Neural cell (in vitro differentiated cells): Measurements from ENCODE around the gene ZDHHC3. TPM values are rescaled to one million over a fixed set of nuclear protein-coding genes. Genes with fewer than 3 reads are reported as not detected.

Source experiments
- H2AFZ ChIP-seq: fragments of 200-600, 300-800 bp; sonication (generic), shearing (Covaris generic); 2 replicates; pipeline ENCODE4 v1.6.0; 2014; ENCODE audit warnings: low read depth, mild to moderate bottlenecking, antibody characterized with exemption, low read length, moderate library complexity
- H3F3A ChIP-seq: fragments of 200-600 bp; shearing (Covaris generic); 2 replicates; pipeline ENCODE4 v1.6.1; 2016; ENCODE audit warnings: mild to moderate bottlenecking, moderate library complexity, mixed read lengths, antibody characterized with exemption, low read length; ENCODE audit not compliant: insufficient read depth, poor library complexity, severe bottlenecking
- H3K27ac ChIP-seq: fragments of 200-600, 300-800 bp; sonication (generic), shearing (Covaris generic); 2 replicates; pipeline ENCODE4 v1.5.1; 2014; ENCODE audit warnings: mild to moderate bottlenecking, low read length, moderate library complexity
- H3K27me3 ChIP-seq: fragments of 300-800, 200-600 bp; sonication (generic), shearing (Covaris generic); 2 replicates; pipeline ENCODE4 v1.6.0; 2014; ENCODE audit warnings: mild to moderate bottlenecking, low read depth, low read length, moderate library complexity; ENCODE audit not compliant: insufficient read depth
- H3K36me3 ChIP-seq: fragments of 300-800, 200-600 bp; sonication (generic), shearing (Covaris generic); 2 replicates; pipeline ENCODE4 v1.5.1; 2014; ENCODE audit warnings: mild to moderate bottlenecking, antibody characterized with exemption, low read length, moderate library complexity; ENCODE audit not compliant: insufficient read depth
- H3K4me2 ChIP-seq: fragments of 300-800, 200-600 bp; sonication (generic), shearing (Covaris generic); 2 replicates; pipeline ENCODE4 v1.6.0; 2014; ENCODE audit warnings: mild to moderate bottlenecking, low read length
- H3K4me3 ChIP-seq: fragments of 300-800, 200-600 bp; sonication (generic), shearing (Covaris generic); 2 replicates; pipeline ENCODE4 v1.5.1; 2014; ENCODE audit warnings: mild to moderate bottlenecking, low read length, moderate library complexity
- H3K79me2 ChIP-seq: fragments of 200-600 bp; shearing (Covaris generic); replicated peaks from 2 replicates; pipeline ENCODE4 v1.6.0; 2014; ENCODE audit warnings: mild to moderate bottlenecking, low read length, moderate library complexity; ENCODE audit not compliant: insufficient read depth
- H3K9ac ChIP-seq: fragments of 300-800, 200-600 bp; sonication (generic), shearing (Covaris generic); 2 replicates; pipeline ENCODE4 v1.6.1; 2016; ENCODE audit warnings: mild to moderate bottlenecking, low read length, mixed read lengths
- H3K9me2 ChIP-seq: fragments of 200-600 bp; shearing (Covaris generic); 2 replicates; pipeline ENCODE4 v1.6.1; 2016; ENCODE audit warnings: mild to moderate bottlenecking, low read length, mixed read lengths; ENCODE audit not compliant: insufficient read depth
- H3K9me3 ChIP-seq: fragments of 200-600, 300-800 bp; sonication (generic), shearing (Covaris generic); 2 replicates; pipeline ENCODE4 v1.6.1; 2016; ENCODE audit warnings: mild to moderate bottlenecking, mixed run types, low read length, moderate library complexity, mixed read lengths
- H4K20me1 ChIP-seq: fragments of 200-600 bp; shearing (Covaris generic); 2 replicates; pipeline ENCODE4 v1.6.1; 2016; ENCODE audit warnings: mild to moderate bottlenecking, mixed run types; ENCODE audit not compliant: insufficient read depth
- EP300 ChIP-seq: fragments of 450-650 bp; conservative IDR thresholded peaks from 2 replicates; pipeline ENCODE4 v1.6.1; 2014; ENCODE audit warnings: antibody characterized with exemption, mild to moderate bottlenecking, moderate library complexity; ENCODE audit not compliant: poor library complexity, severe bottlenecking
- EZH2 ChIP-seq: fragments of 200-600, 300-800 bp; shearing (Covaris generic), sonication (generic); IDR thresholded peaks from 2 replicates; pipeline ENCODE4 v1.6.1; 2014; ENCODE audit warnings: antibody characterized with exemption, low read length, borderline replicate concordance, mild to moderate bottlenecking; ENCODE audit not compliant: insufficient read depth, poor library complexity, severe bottlenecking
- MXI1 ChIP-seq: fragments of 450-650 bp; conservative IDR thresholded peaks from 2 replicates; pipeline ENCODE4 v1.6.1; 2014; ENCODE audit warnings: antibody characterized with exemption, mild to moderate bottlenecking; ENCODE audit not compliant: poor library complexity, severe bottlenecking
- POLR2AphosphoS5 ChIP-seq: IDR thresholded peaks from 2 replicates; pipeline ENCODE4 v1.6.1; 2012
- RAD21 ChIP-seq: fragments of 450-650 bp; conservative IDR thresholded peaks from 2 replicates; pipeline ENCODE4 v1.6.1; 2014; ENCODE audit warnings: antibody characterized with exemption, mild to moderate bottlenecking, moderate library complexity
- SMC3 ChIP-seq: fragments of 450-650 bp; conservative IDR thresholded peaks from 2 replicates; pipeline ENCODE4 v1.6.1; 2014; ENCODE audit warnings: antibody characterized with exemption, mild to moderate bottlenecking, moderate library complexity; ENCODE audit not compliant: poor library complexity
- TAF1 ChIP-seq: IDR thresholded peaks from 2 replicates; pipeline ENCODE4 v1.6.1; 2012; ENCODE audit warnings: low read depth
- polyA plus RNA-seq: library from polyadenylated mRNA; depleted of rRNA; stranded (reverse); fragments of >200 nt; gene quantifications from 2 replicates; pipeline ENCODE4 v1.2.3, GENCODE V29; 2014
- TF ChIP-seq, protein P1 (sequence below): fragments of 450-650 bp; IDR thresholded peaks from 2 replicates; pipeline ENCODE4 v1.5.1; 2014; ENCODE audit warnings: antibody characterized with exemption, mild to moderate bottlenecking, moderate library complexity; ENCODE audit not compliant: poor library complexity, severe bottlenecking
- TF ChIP-seq, protein P2 (sequence below): IDR thresholded peaks from 2 replicates; pipeline ENCODE4 v1.6.1; 2012; ENCODE audit warnings: borderline replicate concordance

Gene ZDHHC3
- polyA plus RNA-seq, 1 donor from 2014 or later: 35.8 TPM

DNA sequence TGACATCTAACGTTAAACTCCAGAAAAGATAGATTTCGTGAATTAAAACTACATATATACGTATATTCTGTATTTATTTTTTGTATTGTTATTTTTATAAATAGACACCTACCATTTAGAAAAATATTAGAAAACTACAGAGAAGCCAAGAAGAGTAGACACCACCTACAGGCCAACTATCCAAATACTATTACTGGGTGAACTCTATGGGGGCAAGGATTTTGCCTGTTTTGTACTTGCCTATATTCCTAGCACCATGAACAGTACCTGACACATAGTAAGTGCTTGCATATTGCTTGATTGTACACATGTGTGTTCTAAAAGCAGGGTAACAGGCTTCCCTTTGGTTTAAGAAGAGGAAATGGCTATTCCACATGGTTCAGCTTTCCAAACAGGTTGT, 25.8 kb upstream of the ZDHHC3 start (continued):
- TF ChIP-seq SMC3: no peak

DNA sequence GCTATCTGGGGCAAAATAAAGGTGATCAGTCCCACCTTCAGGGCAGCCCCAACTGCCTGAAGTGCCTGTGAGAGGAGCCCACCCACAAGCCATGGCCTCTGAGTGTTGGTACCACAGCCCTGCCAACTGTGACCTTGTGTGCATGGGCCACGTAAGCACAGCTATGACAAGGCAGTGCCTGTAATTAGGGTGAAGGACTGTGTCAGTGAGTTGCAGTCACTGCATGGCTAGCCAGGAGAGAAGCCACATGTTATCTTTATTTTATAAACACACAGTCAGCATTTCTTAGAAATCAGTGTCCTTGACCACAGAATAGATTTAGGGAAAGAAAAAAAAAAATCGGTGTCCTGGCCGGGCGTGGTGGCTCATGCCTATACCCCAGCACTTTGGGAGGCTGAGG, 24.8 kb upstream of the ZDHHC3 start:
- TF ChIP-seq POLR2AphosphoS5: no peak

DNA sequence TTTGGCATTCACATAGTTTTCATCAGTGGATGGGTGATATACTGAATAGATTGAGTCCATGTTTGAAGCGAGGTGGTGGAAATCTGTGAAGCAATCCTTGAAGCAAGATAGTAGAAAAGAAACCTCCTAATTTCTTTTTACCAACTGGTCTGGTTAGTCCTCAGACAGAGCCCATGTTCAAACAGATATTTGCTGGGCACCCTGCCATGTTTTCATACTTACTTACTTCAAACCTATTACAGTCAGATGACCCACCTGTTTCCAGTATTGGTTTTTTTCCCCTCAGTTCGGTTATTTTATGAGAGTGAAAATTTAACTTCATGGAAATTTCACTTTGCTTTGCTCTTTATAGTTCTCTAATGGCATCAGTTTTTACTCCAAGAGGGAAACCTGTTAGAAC, 23.8 kb upstream of the ZDHHC3 start:
- Histone ChIP-seq H3K4me2 (no peak overlapping the region), H3K9ac (no peak overlapping the region), H3K27ac (no peak overlapping the region), H4K20me1 (no peaks in the 10 kb centered on the region), H3F3A (no peaks in the 10 kb centered on the region), H3K36me3 (peaks cover 4% of the 10 kb centered on the region), H3K79me2 (no peaks in the 10 kb centered on the region), H3K9me3 (no peaks in the 10 kb centered on the region), H3K9me2 (no peaks in the 10 kb centered on the region), H3K27me3 (no peaks in the 10 kb centered on the region), H3K4me3 (no peak overlapping the region), H2AFZ (no peak overlapping the region)
- no peak for TF ChIP-seq EZH2
- TF ChIP-seq, protein P1, sequence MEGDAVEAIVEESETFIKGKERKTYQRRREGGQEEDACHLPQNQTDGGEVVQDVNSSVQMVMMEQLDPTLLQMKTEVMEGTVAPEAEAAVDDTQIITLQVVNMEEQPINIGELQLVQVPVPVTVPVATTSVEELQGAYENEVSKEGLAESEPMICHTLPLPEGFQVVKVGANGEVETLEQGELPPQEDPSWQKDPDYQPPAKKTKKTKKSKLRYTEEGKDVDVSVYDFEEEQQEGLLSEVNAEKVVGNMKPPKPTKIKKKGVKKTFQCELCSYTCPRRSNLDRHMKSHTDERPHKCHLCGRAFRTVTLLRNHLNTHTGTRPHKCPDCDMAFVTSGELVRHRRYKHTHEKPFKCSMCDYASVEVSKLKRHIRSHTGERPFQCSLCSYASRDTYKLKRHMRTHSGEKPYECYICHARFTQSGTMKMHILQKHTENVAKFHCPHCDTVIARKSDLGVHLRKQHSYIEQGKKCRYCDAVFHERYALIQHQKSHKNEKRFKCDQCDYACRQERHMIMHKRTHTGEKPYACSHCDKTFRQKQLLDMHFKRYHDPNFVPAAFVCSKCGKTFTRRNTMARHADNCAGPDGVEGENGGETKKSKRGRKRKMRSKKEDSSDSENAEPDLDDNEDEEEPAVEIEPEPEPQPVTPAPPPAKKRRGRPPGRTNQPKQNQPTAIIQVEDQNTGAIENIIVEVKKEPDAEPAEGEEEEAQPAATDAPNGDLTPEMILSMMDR: no peak
- no peak for TF ChIP-seq EP300
- no peak for TF ChIP-seq TAF1
- TF ChIP-seq, protein P2, sequence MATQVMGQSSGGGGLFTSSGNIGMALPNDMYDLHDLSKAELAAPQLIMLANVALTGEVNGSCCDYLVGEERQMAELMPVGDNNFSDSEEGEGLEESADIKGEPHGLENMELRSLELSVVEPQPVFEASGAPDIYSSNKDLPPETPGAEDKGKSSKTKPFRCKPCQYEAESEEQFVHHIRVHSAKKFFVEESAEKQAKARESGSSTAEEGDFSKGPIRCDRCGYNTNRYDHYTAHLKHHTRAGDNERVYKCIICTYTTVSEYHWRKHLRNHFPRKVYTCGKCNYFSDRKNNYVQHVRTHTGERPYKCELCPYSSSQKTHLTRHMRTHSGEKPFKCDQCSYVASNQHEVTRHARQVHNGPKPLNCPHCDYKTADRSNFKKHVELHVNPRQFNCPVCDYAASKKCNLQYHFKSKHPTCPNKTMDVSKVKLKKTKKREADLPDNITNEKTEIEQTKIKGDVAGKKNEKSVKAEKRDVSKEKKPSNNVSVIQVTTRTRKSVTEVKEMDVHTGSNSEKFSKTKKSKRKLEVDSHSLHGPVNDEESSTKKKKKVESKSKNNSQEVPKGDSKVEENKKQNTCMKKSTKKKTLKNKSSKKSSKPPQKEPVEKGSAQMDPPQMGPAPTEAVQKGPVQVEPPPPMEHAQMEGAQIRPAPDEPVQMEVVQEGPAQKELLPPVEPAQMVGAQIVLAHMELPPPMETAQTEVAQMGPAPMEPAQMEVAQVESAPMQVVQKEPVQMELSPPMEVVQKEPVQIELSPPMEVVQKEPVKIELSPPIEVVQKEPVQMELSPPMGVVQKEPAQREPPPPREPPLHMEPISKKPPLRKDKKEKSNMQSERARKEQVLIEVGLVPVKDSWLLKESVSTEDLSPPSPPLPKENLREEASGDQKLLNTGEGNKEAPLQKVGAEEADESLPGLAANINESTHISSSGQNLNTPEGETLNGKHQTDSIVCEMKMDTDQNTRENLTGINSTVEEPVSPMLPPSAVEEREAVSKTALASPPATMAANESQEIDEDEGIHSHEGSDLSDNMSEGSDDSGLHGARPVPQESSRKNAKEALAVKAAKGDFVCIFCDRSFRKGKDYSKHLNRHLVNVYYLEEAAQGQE: no peak
- TF ChIP-seq SMC3: no peak
- no peak for TF ChIP-seq POLR2AphosphoS5
- TF ChIP-seq RAD21: no peak
- no peak for TF ChIP-seq MXI1

More for the DNA sequence above, 24.8 kb upstream of the ZDHHC3 start:
- Histone ChIP-seq H2AFZ (no peak overlapping the region), H4K20me1 (no peaks in the 10 kb centered on the region), H3K4me2 (no peak overlapping the region), H3K4me3 (no peak overlapping the region), H3K79me2 (no peaks in the 10 kb centered on the region), H3K9me3 (peaks cover 9% of the 10 kb centered on the region), H3K9ac (no peak overlapping the region), H3K36me3 (peaks cover 13% of the 10 kb centered on the region), H3K9me2 (no peaks in the 10 kb centered on the region), H3K27me3 (no peaks in the 10 kb centered on the region), H3F3A (no peaks in the 10 kb centered on the region), H3K27ac (no peak overlapping the region)
